Right lobe of liver (tissue), 4 donors: ENCODE measurements around the gene TMEM218.

Source experiments
- CTCF ChIP-seq, 4 donors: fragments of 200-600 bp in 3 of 4; fragments of 450-650 bp in 1 of 4; IDR thresholded peaks; one replicate each; pipeline versions ENCODE4 v1.5.1 to v1.8.0; 2016 to 2022; ENCODE audit warnings: antibody characterized with exemption in 4 of 4, mild to moderate bottlenecking in 2 of 4
- POLR2A ChIP-seq: fragments of 450-650 bp; IDR thresholded peaks from one replicate; pipeline ENCODE4 v1.6.1; 2017; ENCODE audit warnings: antibody characterized with exemption, mild to moderate bottlenecking
- donor health status: DM: no; HTN: no; CAD: no.
- donor health status: DM: no; HTN: no; CAD: no.
- donor health status: DM: no; HTN: yes; CAD: no.

- no peak for TF ChIP-seq POLR2A
- TF ChIP-seq CTCF (IDR thresholded peaks at IDR 0.05), result no peak
Measured at GRCh38 chr11:125084761-125085231, 26.6 kb downstream of the TMEM218 start.
